Astrocyte of the spinal cord (primary cell): ENCODE measurements around the gene NCF2.

ENCODE experiments used
- DNase-seq: peaks from one replicate; pipeline ENCODE4 v3.0.0; 2011; ENCODE audit warnings: low read depth, low spot score
- H3K4me3 ChIP-seq: 2 replicates; pipeline ENCODE4 v1.5.1; 2011; ENCODE audit warnings: low read depth, mild to moderate bottlenecking, low read length, moderate library complexity
- CTCF ChIP-seq: IDR thresholded peaks from 2 replicates; pipeline ENCODE4 v1.5.1; 2012; ENCODE audit warnings: low read depth, mild to moderate bottlenecking, low read length, inconsistent platforms
- in situ Hi-C: cut with HindIII; loops from 2 replicates; pipeline ENCODE4 v1.10.0; 2017; ENCODE audit warnings: low sequenced_read_pairs

NCF2 gene

GRCh38 chr1:183520379-183520778 is 69.9 kb downstream of the NCF2 start:
- TF ChIP-seq CTCF, result no peak
- H3K4me3 ChIP-seq, result no peak overlapping the region
- in situ Hi-C loops, result no loop called here
- DNase-seq, result no peak

- in situ Hi-C loops, result no loop called here
- no peak for TF ChIP-seq CTCF
- DNase-seq, result no peak
Observed at GRCh38 chr1:183517401-183517800, 72.9 kb downstream of the NCF2 start.

GRCh38 chr1:183516725-183517124 is 73.5 kb downstream of the NCF2 start:
- TF ChIP-seq CTCF, result no peak
- no peak overlapping the region for H3K4me3 ChIP-seq
- in situ Hi-C loops, result no loop called here
- DNase-seq, result no peak

More at GRCh38 chr1:183517401-183517800, 72.9 kb downstream of the NCF2 start:
- H3K4me3 ChIP-seq, result no peak overlapping the region

- no peak for TF ChIP-seq CTCF
Observed at GRCh38 chr1:183515002-183515689, 75.1 kb downstream of the NCF2 start.

GRCh38 chr1:183514235-183514634 is 76.0 kb downstream of the NCF2 start:
- no peak overlapping the region for H3K4me3 ChIP-seq
- no peak for DNase-seq
- in situ Hi-C loops, result no loop called here
- TF ChIP-seq CTCF, result no peak

More at GRCh38 chr1:183515002-183515689, 75.1 kb downstream of the NCF2 start:
- no peak overlapping the region for H3K4me3 ChIP-seq
- in situ Hi-C loops, result no loop called here
- peak; percentile 66 for DNase-seq

GRCh38 chr1:183512450-183512849 is 77.8 kb downstream of the NCF2 start:
- in situ Hi-C loops, result no loop called here
- H3K4me3 ChIP-seq, result no peak overlapping the region
- no peak for TF ChIP-seq CTCF
- DNase-seq, result no peak
